GM19468 (cell line): ENCODE measurements around the gene SPEF1.
"Not testable (repeated sequence)": the region's sequence is repeated elsewhere in the genome, so short reads cannot be mapped to it uniquely, and the experiment has no call there.

Experiments used
- ATAC-seq: cut with Tn5 transposase; IDR thresholded peaks from one replicate; pipeline ENCODE4 v1.9.1; 2021; ENCODE audit warnings: mild to moderate bottlenecking, moderate library complexity, moderate number of reproducible peaks; ENCODE audit not compliant: unreplicated experiment; ENCODE audit errors: extremely low read depth

SPEF1 gene

GRCh38 chr20:3794168-3794567, 12.9 kb upstream of the SPEF1 start:
- ATAC-seq, result not testable (repeated sequence)

GRCh38 chr20:3789201-3789600, 8.0 kb upstream of the SPEF1 start:
- ATAC-seq, result not testable (repeated sequence)

GRCh38 chr20:3788685-3789155, 7.5 kb upstream of the SPEF1 start:
- ATAC-seq, result no peak

GRCh38 chr20:3787324-3788014, 6.2 kb upstream of the SPEF1 start:
- ATAC-seq, result no peak

GRCh38 chr20:3786665-3787323, 5.5 kb upstream of the SPEF1 start, which contains the start of gene CENPB:
TSS of gene CENPB (minus strand) at chr20:3786740. CDS start at chr20:3786483, 257 bp downstream.
- peak; percentile 82 for ATAC-seq

GRCh38 chr20:3786126-3786484, 4.9 kb upstream of the SPEF1 start:
- ATAC-seq, result no peak

GRCh38 chr20:3785240-3786125, 4.2 kb upstream of the SPEF1 start:
- no peak for ATAC-seq

- no peak for ATAC-seq
Observed at GRCh38 chr20:3784863-3785239, 3.6 kb upstream of the SPEF1 start.

- ATAC-seq, result no peak
Observed at GRCh38 chr20:3784216-3784853, 3.1 kb upstream of the SPEF1 start.

- no peak for ATAC-seq
Observed at GRCh38 chr20:3783511-3784195, 2.4 kb upstream of the SPEF1 start.

GRCh38 chr20:3783068-3783489, 1.8 kb upstream of the SPEF1 start:
- ATAC-seq, result no peak

GRCh38 chr20:3782597-3782996, 1.3 kb upstream of the SPEF1 start:
- no peak for ATAC-seq

GRCh38 chr20:3778976-3779375, 2.3 kb downstream of the SPEF1 start:
- ATAC-seq, result no peak

GRCh38 chr20:3777716-3778629, 3.3 kb downstream of the SPEF1 start:
- no peak for ATAC-seq

- ATAC-seq, result no peak
Observed at GRCh38 chr20:3777381-3777715, 3.9 kb downstream of the SPEF1 start.

- no peak for ATAC-seq
Observed at GRCh38 chr20:3775457-3776108, 5.7 kb downstream of the SPEF1 start.

- ATAC-seq, result no peak
Observed at GRCh38 chr20:3771552-3772058, 9.6 kb downstream of the SPEF1 start.
